Stromal cell of bone marrow (primary cell): ENCODE measurements around the gene NFKBIA.
"Not testable (repeated sequence)": the region's sequence is repeated elsewhere in the genome, so short reads cannot be mapped to it uniquely, and the experiment has no call there.

ENCODE experiments used
- DNase-seq: peaks from one replicate; pipeline ENCODE4 v3.0.0-alpha.2; 2012; ENCODE audit warnings: low read depth

NFKBIA gene

DNA sequence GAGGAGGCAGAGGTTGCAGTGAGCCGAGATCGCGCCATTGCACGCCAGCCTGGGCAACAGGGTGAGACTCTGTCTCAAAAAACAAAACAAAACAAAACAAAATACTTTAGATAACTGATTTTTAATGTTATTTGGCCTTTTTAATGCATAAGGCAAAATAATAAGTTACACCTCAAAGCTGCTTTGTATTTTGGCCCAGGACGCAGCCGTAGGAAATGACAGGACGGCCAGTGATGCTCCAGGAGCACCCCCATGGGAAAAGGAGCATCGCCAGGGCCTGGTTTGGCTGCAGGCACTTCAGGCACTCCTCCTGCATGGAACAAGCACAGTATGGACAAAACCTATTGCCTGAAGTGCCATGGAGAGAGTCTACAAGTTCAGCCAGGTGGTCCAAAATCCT lies 3.5 kb upstream of the NFKBIA start:
- no peak for DNase-seq

DNA sequence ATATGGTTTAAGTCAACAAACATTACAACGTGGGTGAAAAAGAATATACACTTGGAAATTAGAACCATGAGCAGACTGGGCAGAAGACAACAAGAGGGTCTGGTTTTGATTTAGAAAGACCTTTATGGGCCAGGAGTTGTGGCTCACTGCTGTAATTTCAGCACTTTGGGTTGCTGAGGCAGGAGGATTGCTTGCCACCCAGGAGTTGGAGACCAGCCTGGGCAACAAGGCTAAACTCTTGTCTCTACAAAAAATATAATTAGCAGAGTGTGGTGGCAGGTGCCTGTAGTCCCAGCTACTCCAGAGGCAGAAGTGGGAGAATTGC lies 2.7 kb upstream of the NFKBIA start:
- no peak for DNase-seq

DNA sequence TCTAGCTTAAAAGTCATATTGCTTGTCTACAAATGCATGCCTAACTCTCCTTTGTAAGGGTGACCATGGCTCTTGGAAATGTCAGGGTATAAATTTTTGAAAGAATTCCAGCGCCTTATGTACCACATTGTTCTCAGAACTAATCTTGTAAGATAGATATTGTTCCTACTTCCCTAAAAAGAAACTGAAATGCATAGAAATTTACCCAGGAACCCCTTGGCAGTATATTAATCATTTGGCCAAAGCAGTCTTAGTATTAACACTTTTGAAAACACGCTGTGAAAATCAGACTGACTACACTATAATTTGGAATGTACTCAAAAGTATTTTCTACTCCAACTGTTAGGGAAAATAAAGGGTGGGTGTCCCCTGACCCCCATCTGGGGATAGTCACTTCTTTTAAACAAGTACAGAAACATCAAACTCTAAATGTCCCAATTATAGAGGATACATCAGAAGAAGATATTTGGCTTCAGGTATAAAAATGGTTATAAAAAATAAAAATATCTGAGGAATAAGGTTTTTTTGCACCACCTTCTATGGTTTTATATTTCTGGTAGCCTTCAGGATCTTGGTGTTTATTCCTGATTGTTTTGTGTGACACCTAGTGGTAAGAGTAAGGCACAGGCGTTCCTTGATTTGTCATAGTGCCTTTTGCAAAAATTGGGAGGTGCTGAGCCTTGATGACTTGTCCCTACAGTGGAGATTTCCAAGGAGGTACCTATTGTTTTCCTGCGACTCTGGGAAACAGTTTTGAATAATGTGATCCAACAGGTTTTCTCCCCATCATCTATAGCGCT lies 2.2 kb upstream of the NFKBIA start:
- DNase-seq = peak; percentile 68

DNA sequence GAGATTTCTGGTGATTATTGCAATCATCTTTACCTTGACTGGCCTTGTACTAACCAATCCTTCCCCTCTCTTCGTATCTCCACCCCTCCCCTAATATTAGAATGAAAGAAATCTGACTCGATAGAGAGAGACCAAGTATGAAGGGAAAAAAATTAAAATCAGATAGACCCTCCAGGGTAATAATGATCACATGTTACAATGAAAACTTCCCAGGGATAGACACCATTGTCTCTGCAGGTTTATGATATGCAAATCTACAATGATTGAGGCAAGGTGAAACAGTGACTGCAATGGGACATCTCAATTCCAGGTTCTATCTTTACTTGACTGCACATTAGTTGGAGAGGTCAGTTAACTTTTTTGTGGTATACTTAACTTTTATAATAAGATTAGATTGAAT lies 1.5 kb upstream of the NFKBIA start:
- DNase-seq = no peak

DNA sequence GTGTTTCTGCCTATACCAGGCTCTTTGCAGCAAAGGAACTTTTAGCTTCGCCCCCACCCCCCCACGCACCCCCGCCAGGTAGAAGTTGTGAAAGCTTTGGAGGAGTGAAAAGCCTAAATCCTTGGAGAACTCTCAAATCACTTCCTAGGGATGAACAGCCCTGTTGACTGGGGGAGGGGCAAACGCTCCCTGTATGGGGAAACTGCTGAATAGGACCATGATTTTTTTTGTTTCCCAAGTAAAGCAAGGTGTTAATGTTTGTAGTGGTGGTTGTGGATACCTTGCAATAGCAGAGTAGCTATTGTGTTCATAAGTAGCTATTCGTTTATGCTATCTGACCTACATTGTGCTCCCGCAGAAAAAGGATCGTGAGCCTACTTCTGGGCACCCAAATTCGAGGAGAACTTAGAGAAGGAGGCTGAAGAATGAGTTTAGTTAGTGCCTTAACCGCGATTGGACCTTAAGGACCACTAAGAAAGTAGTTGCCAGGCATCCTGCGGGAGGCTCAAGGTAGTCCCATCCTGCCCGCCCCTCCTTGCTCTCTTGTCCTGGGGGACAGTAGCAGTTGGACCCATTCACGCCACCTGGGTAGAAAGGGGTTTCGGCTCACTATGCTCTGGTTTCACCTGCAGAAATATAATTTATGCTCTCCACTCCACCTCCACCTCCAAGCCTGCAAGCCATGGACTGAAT lies 901 bp upstream of the NFKBIA start:
- DNase-seq = no peak

DNA sequence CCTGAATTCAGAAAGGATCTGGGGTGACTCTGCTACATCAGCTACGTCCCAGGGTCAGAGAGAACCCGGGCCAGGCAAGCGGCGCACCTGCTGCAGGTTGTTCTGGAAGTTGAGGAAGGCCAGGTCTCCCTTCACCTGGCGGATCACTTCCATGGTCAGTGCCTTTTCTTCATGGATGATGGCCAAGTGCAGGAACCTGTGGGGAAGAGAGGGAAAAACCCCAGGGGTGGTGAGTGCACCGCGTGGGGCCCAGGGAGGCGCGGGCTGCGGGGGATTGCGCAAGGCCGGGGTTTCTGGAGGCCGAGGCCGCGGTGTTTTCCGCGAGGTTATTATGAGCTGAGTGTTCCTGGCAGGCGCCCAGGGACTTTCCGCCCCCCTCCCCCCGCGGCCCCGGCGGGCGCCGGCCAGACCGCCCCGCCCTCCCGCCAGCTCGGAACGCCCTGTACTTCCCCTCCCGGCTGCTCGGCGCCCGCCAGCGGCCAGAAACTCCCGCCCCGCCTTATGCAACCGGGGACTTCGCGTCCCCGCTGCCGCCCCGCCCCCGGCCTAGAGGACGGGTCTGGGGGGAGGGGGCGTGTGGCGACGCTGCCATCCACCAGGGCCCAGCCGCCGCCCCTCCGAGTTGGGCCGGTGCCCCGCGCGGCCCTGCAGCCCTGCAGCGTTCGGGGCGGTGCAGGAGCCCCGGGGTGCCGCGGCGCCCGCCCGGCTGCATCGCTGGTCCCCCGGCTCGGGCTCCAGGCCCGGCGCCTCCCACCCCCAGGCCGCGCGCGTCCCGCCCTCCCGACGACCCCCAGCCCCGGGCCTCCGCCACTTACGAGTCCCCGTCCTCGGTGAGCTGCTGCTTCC lies 723 bp downstream of the NFKBIA start:
- DNase-seq = peak; percentile 87

DNA sequence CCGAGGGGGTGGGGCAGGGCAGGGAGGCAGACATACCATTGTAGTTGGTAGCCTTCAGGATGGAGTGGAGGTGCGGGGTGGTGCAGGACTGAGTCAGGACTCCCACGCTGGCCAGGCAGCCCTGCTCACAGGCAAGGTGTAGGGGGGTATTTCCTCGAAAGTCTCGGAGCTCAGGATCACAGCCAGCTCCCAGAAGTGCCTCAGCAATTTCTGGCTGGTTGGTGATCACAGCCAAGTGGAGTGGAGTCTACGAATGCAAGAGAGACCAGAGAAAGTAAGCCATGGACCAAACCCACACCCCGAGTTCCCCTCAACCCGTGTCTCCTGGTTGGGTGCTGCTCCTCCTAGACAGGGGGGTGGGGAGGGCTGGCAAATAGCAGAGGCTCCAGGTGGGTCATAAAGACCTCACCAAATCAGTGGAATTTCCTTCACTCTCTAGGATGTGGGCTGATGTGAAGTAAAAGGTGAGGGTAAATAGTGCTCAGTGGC lies 1.4 kb downstream of the NFKBIA start:
- no peak for DNase-seq

DNA sequence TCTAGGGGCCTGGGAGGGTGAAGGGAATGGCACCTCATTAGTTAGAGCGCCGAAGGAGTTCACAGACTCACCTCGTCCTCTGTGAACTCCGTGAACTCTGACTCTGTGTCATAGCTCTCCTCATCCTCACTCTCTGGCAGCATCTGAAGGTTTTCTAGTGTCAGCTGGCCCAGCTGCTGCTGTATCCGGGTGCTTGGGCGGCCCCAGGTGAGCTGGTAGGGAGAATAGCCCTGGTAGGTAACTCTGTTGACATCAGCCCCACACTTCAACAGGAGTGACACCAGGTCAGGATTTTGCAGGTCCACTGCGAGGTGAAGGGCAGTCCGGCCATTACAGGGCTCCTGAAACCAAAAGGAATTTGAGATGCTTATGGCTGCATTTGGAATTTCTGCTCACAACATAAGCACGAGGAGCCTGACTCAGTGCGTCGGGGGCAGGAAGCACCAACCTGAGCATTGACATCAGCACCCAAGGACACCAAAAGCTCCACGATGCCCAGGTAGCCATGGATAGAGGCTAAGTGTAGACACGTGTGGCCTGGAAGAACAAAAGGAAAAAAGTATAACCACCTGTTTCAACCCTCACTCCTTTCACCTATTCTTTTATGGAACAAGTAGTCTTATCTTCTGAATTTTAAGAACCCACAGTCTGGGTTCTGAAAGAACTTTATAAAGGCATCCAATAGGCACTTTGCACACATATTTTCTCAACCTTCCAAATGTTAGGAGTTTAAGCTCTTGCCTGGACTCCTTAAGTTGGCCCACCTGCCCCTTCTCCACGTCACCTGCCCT lies 2.0 kb downstream of the NFKBIA start:
- DNase-seq = no peak

DNA sequence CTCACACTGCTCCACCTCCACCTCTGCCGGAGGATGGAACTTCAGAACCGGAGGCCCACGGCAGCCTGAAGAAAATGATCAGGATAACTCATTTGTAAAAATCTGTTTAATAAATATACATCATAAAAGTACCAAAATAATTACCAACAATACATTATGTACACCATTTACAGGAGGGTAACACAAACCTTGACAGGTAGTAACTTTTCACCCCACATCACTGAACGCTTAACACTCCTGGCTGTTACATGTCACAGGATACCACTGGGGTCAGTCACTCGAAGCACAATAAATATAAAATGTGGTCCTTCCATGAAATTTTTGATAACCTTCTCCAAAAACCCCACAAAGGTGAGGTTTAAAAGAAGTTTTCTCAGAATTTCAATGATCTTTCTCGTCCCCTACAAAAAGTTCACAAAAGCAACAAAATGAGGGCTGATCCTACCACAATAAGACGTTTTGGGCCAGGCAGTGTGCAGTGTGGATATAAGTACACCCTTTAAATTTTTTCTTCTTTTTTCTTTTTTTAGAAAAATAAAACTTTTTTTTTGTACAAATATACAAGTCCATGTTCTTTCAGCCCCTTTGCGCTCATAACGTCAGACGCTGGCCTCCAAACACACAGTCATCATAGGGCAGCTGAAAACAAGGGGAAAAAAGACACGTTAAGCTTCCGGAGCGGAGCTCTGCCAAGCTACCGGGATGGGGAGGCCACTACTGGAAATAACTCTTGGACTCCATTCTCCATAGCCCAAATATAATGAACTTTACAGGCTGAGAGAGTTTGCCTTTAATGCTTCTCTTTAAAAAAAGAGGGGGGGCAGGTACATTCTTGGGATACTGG lies 2.9 kb downstream of the NFKBIA start:
- DNase-seq = no peak

DNA sequence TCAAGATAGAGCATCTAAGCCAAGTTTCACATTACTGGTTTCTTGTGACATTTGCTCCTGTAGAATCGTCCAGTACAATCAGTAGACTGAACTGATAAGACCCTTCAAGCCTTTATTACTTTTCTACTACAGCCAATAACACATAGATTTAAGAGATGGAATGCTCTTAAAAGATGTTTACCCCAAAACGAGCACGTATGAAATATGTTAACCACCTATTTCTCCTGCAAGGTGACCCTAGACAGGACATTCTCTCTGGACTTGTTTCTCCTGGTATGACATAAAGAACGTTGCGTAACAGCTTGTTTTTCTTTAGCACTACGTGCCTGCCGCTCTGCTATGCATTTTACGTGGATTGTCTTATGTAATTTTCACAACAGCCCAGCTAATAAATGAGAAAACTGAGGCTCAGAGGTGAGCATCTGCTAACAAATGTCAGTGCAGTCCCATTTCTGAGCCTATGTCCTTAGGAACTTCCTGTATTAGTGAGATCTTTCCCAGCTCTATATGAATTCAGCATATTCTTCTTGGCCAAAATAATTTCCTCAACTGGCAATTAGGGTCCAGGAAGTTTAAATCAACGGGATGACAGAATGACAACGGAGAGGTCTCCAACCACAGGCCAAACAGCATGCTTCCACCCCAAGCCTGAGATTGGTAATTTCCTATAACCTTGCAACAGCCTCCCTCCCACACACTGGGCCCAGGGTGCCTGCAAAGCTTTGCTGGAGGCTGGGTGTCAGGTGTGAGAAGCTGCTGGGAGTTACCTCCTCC lies 3.7 kb downstream of the NFKBIA start:
- DNase-seq = no peak

DNA sequence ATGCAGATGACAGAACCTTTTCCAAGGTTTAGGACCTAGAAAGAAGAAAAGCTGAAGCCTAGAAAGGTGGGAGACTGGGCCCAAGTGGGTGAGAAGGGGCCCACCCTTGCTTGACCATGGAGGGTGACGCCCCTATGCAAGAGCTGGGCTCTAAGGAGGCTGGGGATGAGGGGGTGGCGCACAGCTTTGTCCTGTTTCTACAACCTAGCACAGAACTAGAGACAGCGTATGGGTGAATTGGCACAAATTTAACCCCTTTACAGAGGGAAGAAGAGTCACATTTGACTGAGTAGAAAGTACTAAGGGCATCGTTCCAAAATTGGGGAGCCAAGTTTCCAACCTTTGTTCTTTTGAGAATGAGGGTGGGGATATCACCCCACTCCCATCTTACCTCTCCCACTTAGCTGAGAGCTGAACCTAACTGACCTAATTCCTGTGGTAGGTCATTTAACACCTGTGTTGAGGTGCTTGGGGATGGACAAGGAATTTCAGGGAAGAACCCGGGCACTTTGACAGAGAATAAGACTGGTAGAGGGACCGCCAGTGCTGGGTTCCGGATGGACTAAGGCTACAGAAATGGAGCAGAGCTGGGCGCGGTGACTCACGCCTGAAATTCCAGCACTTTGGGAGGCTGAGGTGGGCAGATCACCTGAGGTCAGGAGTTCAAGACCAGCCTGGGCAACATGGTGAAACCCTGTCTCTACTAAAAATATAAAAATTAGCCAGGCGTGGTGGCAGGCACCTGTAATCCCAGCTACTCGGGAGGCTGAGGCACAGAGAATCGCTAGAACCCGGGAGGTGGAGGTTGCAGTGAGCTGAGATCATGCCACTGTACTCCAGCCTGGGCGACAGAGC lies 5.2 kb downstream of the NFKBIA start:
- DNase-seq = no peak

DNA sequence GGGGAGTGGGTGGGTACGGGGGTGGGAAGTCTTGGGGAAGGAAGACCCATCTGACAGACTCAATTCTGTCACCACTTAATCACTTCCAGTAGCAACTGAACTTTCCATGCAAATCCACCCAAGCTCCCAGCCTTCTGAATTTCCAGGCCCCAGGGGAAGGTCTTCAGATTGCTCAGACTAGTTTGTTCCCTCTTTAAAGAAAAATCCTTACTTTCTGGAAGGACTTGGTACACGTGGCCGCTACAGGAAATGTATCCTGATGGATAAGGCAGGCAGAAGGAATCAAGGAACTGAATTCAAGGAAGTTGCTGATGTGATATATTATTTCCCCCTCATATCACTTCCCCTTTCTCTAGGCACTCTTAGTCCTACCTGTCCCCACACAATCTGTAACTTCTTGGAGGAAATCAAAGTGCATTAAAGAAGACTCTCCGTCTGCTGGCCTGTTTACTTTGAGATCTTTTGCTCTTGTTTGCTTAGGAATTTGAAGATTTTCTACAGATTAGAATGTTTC lies 6.4 kb downstream of the NFKBIA start:
- no peak for DNase-seq

DNA sequence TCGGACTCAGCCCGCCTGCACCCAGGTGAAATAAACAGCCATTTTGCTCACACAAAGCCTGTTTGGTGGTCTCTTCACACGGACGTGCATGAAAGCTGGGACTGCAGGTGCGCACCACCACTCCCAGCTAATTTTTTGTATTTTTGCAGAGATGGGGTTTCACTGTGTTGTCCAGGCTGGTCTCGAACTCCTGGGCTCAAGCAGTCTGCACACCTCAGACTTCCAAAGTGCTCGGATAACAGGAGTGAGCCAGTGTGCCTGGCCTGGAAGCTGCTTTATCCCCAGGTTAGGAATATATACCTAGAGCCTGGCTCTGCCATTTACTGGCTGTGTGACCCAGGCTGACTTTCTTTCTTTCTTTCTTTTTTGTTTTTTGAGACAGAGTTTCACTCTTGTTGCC lies 7.9 kb downstream of the NFKBIA start:
- not testable (repeated sequence) for DNase-seq

DNA sequence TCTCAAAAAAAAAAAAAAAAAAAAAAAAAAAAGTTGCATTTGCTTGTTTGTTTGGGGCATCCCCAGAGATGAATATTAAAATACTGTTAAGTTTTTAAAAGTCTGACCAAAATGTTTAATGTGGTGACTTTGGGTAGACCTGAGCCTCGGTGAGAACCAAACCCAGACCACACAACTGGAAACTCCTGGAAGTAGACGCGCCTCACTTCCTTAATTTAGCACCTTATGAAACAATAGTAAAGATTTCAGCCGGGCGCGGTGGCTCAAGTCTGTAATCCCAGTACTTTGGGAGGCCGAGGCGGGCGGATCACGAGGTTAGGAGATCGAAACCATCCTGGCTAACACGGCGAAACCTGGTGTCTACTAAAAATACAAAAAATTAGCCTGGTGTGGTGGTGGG lies 9.3 kb downstream of the NFKBIA start:
- DNase-seq = no peak

DNA sequence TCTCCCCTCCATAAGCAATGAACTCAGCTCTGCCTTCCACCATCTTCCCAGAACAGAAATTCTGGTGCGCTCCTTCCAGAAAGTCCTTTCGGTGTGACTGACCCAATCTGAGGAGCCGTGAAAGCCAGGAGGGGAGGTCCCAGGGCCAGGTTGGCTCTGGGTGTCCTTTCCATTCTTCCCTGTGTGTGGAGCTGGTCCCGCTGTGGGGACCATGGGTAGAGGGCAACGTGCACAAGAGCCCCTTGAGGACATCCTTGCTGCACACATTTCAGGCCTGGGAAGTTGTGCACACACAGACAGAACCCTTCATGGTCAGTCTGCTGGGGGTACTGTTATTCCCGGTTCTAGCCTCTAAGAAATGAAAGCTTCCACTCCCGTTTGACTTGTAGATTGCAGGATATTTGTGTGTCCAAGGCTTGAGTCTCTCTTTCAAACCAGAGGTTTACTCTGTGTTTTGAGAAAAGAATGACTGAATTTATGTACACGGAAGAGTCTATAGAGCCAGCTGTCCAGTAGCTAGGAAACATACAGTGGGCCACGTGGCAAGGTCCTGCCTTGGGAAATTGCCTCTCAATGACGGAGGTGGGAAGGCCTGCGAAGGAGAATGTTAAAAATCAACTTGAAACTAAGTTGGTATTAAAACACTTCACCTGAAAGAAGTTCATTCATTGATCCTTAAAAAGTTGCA lies 10.1 kb downstream of the NFKBIA start:
- DNase-seq = no peak

DNA sequence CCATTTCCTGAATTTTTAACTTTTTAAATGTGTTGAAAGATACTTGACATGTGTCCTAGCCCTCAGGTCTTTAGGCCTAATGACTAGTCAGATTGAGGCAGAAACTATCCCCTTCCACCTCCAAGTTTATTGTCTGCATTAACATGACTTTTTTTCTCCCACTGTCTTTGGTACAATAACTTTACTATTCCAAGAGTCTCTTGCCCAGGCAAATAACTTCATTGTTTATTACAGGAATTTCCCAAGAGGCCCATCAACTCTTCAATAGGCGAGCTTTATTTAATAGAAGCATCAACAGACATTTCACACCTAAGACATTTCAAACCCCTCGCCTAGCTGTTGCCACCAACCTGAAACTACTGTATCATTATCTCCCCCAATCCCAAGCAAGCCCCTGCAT lies 10.7 kb downstream of the NFKBIA start:
- DNase-seq = no peak

DNA sequence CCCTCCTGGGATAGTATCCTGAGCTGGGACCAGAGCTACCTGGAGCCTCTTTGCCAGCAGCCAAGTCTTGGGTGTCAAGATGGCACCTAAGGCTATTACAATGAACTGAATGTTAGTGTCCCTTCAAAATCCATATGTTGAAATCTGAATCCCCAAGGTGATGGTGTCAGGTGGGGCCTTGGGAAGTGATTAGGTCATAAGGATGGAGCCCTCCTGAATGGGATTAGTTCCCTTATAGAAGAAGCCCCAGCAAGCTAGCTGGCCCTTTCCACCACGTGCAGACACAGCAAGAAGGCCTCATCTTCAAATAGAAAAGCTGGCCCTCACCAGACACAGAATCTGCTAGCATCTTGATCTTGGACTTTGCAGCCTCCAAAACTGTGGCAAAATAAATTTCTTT lies 12.4 kb downstream of the NFKBIA start:
- DNase-seq = no peak

DNA sequence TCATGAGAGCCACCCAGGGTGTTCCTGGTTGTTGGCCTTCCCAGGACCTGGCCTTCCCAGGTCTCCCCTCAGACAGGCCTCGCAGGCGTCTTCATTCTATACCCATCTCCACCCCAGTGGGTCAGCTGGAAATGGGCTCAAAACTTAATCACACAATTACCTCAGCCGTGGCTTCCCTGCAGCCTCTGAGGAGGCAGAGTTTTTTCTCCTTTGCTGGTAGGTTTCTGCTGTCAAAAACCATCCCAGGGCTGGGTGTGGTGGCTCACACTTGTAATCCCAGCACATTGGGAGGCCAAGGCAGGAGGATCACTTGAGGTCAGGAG lies 13.2 kb downstream of the NFKBIA start:
- no peak for DNase-seq
